Bone marrow (tissue), 2 donors: ENCODE data around the gene PAPSS1.
"Not testable (repeated sequence)": the region's sequence is repeated elsewhere in the genome, so short reads cannot be mapped to it uniquely, and the experiment has no call there.

ENCODE experiments used
- DNase-seq, 2 donors: peaks; one replicate each; lab custom pipeline; 2025; lab: John Stamatoyannopoulos, UW

The PAPSS1 gene

DNA sequence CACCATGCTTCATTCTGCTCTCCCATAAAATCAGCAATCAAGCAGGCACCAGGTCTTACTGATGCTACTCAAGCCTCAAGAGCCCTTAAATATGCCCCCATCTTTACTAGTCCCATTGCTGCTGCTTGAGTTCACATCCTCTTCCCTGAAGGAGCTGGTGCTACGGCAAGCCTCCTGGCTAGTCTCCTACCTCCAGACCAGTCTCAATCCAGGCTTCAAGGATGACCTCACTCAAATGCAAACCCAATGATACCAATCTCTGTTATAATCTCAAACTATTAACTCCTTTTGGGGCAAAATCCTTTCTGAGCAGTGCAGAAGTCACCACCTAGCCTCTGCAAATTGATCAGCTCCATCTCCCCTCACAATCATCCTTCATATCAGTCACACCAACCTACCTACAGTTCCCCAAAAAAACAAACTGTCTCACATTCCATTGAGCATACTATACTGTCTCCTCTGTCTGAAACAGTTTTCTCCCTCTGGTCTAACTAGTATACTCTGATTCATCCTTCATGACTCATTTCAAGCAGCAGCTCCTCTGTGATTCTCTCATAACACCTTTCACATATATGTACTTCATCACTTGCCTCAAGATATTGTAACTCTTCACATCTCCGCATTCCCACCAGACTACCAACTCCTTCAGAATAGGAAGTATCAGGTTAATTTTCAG is 30.0 kb downstream of the PAPSS1 start:
- no peak for DNase-seq

DNA sequence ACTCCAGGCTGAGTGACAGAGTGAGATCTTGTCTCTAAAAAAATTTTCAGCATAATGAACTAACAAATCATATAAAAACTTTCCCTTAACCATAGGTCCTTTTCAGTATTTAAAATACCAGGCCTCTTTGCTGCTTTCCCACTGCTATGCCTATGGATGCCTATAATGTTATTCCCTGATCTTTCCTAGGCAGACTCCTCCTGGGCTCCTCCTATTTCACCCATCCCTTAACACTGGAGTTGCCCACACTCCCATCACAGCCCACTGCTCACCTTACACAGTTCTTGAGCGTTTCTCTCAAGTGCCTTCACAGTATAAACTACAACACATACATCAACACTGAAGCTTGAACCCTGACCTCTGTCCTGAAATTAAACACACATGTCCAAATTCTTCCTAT is 31.6 kb downstream of the PAPSS1 start:
- no peak for DNase-seq

DNA sequence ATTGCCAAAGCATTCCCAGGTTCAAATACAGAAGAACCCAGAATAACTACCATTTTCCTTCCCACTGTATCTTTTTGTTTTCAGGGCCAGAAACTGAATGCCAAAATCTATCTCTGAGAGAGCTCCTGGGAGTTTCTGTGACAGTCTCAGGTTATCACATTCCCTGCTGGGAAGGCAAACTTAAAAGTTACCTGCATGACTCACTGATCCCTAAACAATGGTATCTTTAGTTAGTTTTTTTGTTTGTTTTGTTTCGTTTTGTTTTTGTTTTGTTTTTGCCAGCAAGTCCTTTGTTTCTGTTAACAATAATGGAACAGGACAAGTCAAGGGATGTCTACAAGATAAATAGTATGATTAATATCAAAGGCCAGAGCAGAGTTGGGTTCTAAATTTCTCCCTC is 34.3 kb downstream of the PAPSS1 start:
- DNase-seq: no peak

DNA sequence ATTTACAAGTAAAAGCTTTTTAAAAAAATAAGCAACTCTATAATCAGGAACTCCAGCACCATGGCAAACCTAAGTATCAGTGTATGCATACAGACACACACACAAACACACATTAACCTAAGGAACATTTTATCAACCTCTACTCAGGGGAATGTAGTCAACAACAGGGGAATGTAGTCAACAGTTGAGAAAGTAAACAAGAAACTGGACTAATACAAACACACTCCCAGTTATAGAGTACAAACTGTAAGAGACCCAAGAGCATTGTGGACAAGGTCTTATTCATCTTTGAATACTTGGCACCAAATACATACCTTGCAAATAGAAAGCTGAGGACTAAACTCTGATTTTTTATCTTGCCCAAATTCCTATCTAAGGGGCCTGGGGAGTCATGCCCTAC is 36.2 kb downstream of the PAPSS1 start:
- DNase-seq: no peak

DNA sequence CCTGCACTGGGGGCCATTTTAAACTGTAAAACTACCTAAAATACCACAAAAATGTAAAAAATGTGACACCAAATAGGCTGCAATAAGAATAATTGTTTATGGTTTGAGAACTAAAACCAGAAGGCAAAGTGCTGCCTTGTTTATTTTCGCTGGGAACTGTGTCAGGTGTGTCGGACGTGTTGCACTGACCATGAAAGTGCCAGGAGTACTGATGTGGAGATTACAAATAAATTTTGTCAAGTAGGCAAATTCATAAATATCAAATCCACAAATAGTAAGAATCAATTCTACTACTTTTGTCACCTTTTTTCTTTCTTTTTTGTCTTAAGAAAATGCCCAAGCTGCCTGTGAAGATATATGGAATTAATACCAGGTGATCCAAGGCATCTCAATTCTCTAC is 37.7 kb downstream of the PAPSS1 start:
- no peak for DNase-seq

DNA sequence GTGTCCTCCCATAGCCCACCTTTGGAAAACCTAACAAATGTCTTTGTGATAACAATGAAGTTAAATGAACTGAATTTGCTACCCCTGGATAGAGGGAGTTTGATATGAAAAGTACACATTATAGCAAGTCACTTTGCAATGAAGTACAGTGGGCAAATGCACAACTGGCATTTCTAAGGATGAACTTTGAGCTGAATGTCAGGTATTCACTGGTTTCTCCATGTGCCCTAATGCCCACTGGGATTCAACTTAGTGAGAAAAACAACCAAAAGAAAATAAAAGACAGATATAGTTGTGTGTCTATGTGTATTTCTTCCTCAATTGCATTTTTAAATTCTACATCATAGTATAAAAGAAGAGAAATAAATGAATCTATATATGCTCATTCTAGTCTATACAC is 51.0 kb downstream of the PAPSS1 start:
- no peak for DNase-seq

DNA sequence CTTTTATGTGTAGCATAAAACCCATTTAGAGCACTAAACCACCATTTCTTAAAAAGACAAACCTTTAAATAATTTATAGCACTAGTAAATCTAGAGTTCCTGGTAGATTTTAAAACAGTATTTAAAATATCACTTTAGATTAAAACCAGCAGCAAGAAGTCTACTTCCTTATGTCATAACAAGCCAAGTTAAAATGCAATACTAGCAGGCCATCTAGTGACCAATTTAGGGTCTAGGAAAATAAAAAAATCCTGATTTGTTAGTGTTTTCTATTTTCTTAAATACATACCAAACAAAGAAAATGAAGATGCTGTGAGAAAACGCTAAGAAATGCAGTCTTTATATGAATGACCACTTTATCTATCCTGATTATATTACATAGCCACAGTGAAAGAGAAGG is 53.9 kb downstream of the PAPSS1 start:
- no peak for DNase-seq

DNA sequence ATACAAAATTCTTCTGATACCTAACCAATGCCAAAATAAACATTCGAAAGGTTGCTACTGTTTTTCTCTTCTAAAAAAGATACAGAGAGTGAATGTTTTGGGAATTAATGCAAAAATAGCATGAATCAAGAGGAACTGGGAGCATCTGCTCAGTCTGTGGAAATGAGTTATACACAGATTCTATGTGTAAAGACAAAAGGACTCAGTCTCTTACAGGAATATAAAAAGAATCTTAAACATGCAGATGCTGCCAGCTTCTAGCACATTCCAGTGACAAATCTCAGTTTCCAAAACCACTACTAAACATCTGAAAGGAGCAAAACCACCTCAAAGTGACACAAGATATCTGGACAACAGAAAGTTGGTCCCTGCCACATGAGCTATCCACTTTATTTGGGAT is 55.0 kb downstream of the PAPSS1 start:
- DNase-seq: no peak

DNA sequence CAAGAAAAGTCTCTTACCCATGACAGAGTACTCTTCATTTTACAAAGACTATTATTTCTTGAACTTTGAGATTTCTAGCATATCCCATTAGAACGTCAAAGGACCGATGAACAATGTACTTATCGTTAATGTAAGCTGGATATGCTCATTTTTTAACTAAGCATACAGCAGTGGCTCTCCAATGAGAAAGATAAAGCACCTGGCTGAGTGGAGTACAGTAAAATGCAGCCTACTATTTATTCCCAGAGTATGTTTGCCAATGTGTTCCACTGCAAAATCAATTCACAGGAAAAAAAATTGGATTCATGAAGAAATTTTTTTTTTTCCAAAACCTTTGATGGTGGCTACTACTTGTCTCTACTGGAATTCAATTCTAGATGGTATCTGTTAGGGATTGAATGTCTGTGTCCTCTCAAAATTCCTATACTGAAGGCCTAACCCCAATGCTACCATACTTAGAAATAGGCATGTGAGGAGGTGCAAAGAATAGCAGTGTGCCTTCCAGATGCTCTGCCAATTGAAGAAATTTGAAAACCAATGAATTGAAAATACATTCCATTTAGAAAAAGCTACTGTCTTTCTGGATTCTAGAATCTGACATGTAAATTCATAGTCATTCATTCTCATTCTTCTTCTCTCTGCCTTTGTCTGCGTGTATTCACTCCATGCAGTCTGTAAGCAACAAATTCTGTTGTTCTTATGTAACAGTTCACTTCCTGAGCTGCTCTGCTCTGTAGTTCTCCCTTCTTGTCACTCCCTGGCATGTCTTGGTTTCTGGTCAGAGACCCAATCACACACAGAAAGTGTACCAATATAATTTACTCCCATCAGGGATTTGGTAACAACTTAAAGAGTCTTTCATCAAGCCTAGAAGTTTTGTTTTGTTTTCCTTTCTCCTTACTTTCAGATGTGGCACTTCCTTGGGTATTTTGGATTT is 61.4 kb downstream of the PAPSS1 start:
- DNase-seq: peak in 1 of 2 donors; percentile 16

DNA sequence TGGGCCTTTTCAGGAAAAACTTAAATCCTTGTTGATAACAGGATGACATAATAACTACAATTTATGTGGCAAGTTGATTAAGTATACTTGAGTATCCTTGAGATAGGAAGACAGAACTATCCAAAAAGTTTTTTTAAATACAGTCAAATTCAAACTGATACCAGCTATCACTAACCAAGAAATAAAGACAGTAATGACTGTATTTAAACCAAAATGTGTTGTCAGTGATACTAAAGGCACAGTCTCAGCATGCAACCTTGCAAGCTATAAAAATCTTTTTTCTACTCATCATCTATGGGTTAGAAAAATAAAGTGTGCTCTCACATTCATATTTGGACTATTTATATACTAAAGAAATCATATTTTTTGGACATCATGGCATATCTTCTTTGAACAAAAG is 64.7 kb downstream of the PAPSS1 start:
- no peak for DNase-seq

DNA sequence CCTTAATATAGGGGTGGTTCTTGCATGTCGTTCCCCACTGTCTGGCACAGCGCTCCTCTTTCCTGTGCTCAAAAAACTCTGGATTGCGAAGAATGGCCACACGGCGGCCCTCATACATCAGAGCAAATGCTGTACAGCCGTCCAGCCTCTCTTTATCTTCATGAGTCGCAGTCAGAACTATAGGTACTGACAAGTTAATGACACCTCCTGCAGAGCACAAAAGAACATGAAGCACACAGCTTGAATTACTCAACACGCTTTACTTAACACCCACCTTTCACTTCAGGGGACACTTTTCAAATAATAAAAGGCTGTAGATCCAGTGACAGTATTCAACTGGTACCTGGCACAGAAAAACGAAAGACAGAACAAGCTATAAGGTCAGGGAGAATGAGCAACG is 65.3 kb downstream of the PAPSS1 start:
- DNase-seq: no peak

DNA sequence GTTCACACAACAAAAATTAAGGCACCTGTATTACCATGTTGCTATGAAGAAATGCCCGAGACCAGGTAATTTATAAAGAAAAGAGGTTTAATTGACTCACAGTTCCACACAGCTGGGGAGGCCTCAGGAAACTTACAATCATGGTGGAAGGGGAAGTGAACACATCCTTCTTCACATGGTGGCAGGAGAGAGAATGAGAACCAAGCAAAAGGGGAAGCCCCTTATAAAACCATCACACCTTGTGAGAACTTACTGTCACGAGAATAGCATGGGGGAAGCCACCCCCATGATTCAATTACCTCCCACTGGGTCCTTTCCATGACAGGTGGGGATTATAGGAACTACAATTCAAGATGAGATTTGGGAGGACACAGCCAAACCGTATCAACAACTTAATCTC is 68.6 kb downstream of the PAPSS1 start:
- not testable (repeated sequence) for DNase-seq

DNA sequence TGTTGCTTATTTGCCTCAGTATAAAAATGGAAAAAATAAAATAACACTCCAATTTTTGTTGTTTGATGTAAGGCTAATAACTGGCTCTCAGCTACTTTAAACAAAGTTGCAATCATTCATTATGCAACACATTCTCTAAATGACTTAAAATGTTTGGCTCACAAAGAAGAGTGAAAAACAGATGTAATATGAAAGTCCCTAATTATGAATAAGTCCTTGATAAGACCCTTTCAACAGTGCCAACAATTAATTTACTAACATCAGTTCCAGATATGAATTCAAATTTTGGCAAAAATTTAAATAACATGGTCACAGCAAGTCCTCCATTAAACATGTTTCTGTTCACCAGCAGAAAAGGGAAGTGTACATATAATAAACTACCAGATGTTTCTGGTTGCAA is 69.8 kb downstream of the PAPSS1 start:
- no peak for DNase-seq

DNA sequence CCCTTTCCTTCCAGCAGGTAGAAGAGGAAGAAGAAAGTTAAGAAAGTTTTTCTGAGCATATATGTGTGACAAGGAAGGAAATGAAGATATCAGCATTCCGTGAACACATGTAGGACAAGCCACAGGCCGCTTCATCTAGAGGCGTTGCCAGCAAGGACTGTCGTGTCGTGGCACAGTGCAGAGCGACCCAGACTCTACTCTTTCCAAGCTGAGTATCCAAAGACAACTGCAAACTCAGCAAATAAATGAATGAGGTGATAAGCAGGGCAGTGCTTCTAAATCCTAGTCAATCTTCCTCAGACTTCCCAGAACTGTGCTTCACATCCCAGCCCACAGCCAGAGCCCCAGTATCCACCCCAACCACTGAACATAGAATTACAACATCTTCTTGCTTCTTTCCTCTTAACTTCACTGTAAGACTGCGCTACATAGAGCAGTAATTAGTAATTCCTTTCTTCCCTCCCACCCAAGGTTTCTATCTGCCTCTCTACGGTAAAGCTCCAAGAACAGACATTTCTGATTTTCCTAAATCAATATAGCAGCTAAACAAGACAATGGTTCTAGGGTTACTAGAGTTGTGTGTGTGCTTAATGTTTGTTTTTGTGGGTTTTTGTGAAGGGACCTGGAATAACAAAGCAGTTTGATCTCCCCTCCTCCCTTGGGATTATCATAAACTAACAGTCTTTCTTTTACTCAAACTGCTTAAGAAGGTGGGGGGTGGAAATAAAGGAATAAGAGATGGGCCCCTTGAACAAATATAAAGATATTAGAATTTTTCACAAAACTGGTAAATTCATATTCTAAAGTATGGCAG is 71.6 kb downstream of the PAPSS1 start:
- DNase-seq: no peak

DNA sequence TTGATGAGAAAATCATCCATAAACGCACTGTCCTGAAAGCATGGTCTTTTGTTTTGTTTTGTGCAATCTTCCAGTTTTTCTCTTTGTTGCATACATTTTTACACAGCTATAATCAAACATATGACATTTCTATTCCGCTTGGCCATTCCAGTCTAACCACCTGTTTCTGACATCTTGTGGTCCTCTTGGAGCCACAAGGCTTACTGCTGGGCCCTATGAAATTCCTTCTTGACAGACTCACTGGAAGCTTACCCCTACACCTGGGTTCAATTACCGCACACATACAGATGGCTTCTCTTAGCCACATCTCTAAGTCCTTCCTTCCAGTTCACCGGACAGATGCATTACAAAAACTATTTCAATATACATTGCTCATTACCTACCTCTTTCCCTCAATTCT is 72.4 kb downstream of the PAPSS1 start:
- DNase-seq: no peak

DNA sequence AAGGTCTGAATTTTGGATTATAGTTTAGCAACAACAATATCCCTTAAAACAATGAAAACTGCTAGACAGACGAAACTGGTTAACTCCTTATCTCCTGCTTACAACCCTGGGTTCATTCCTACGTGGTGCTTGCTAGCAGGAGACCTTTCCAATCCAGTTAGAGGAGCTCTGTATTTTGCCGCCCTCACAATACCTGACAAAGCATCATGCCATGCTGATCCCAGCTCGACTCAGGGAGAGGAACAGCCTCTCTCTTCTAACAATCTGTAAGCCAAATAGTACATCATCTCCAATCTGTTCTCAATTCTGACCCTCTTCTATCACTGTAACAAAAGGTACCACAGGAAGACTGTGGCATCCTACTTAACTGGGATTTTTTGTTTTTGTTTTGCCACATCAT is 74.4 kb downstream of the PAPSS1 start:
- no peak for DNase-seq

DNA sequence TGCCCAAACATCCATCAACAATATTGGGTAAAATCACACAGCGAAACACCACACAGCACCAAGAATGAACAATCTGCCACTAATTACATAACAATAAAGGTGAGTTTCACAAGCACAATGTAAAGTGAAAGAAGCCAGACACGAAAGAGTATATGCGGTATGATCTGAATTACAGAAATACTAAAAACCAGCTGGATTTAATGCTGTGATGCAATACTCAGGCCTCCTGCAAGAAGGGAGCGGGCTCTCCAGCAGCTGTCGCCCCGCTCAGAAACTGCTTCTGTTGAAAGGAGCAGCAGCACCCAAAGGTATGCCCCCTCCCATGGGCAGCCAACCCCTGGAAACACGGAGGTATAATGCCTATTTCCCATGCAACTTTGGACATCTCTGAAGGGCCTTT is 77.0 kb downstream of the PAPSS1 start:
- DNase-seq: no peak

DNA sequence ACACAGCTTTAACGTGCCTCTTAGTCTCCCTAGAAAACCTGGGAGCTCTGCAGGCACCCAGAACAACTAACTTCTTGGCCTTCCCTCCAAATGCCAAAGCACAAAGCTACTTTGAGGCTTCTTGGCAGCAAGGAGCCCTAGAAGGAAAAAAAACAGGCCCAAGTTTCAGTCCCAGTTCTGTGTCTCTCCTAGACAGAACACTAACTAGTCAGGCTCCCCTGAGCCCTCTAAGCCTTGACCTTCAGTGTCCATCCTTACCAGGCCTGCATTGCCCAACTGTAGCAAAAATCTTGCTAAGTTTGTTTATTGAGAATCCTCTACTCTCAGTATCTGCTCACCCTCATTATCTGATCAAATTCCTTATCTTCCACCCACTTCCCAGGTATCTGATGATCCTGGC is 79.2 kb downstream of the PAPSS1 start:
- no peak for DNase-seq

DNA sequence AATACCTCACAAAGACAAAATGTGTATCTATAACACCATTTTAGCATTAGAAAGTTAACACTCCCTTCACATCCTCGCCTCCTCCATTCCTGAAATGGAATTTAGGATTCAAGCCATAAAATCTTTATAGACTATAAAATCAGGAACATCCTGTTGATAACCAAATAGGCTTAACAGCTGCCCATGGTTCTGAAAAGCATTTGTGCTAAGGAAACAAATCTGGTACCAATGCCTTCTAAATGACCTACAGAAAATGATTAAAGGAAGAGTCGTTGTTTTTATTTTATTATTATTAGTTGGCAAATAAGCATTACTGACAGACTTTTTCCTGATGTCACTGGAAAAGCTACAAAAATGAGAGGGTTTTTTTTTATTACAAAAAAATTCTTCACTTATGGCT is 79.8 kb downstream of the PAPSS1 start:
- DNase-seq: no peak

DNA sequence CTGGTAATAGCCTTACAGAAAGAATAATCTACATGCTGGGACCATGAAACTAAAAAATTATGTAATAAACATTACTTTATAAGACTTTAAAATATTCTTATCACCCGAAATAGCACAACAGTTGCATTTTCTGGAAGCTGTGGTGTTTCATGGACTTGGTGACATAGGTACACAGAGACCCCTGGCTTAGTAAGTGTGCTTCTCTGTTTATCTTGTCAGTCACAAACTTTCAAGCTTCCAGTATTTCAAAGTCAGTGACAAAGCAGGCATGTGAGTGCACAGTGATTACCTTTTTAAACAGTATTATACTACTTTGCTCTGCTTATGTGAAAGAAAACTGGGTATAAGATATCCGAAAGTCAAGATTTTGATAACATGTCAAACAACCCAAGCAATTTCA is 84.3 kb downstream of the PAPSS1 start:
- DNase-seq: no peak

DNA sequence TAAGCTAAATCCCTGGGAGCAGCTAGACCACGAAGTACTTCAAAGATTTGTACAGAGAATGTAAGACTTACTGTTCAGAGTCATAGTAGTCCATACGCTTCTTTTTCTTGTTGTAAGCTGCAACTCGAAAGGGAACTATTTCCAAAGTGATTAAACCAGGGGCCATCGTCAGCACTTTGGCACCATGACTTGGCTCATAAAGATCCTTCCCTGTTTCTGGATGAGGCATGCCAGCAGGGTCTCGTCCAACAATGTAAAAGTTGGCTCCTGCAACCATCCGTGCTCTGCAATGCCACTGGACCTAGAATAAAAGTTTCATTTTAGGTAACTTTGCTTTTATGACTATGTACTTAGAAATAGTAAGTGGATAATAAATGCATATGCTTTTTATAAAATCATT is 88.5 kb downstream of the PAPSS1 start:
- no peak for DNase-seq

DNA sequence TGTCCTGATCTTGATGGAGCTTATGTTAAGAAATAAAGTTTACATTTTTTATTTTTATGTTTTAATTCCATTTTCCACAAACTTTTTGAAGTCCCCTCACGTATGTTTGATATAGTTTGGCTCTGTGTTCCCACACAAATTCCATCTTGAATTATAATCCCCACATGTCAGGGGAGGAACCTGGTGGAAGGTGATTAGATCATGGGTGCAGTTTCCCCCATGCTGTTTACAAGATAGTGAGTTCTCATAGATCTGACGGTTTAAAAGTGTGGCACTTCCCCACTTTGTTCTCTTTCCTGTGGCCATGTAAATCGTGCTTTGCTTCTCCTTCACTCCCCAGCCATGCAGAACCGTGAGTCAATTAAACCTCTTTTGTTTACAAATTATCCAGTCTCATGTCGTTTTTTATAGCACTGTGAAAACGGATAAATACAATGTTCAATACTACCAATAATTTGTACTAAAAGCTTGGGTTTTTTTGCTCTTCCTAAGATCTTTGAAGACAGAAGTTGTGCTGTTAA is 89.8 kb downstream of the PAPSS1 start:
- no peak for DNase-seq

DNA sequence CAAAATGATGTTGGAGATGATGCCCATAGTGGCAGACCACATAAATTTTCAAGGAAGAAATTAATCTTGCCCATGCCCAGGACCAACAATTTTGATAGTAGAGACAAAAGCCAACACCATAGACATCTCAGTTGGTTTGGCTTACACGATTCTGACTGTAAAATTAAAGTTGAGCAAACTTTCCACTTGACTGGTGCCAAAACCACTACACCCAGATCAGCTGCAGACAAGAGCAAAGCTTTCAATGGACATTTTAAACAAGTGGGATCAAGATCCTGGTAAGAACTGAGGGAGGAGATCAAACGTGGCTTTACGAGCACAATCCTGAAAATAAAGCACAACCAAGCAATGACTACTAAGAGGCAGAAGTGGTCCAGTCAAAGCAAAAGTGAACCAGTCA is 90.7 kb downstream of the PAPSS1 start:
- no peak for DNase-seq
